Transverse colon (tissue), 4 donors: ENCODE measurements around the gene SPPL3. TPM values are rescaled to one million over a fixed set of nuclear protein-coding genes. Genes with fewer than 3 reads are reported as not detected.

Experiments used
- DNase-seq: peaks from one replicate; pipeline ENCODE4 v3.0.0-alpha.2; 2019
- H3K27ac ChIP-seq, 4 donors: fragments of 200-600 bp; sonication (generic); 2 replicates each; pipeline ENCODE4 v1.5.1; 2016 to 2018; ENCODE audit warnings: inconsistent platforms in 4 of 4
- H3K27me3 ChIP-seq: fragments of 200-600 bp; sonication (generic); 2 replicates; pipeline ENCODE4 v1.5.1; 2017; ENCODE audit warnings: inconsistent platforms
- H3K36me3 ChIP-seq, 4 donors: fragments of 200-600 bp; sonication (generic); 2 replicates each; pipeline ENCODE4 v1.5.1; 2017 to 2019; ENCODE audit warnings: inconsistent platforms in 4 of 4
- H3K4me1 ChIP-seq, 4 donors: fragments of 200-600 bp; sonication (generic); 2 replicates each; pipeline ENCODE4 v1.5.1; 2017 to 2020; ENCODE audit warnings: inconsistent platforms in 4 of 4
- H3K4me3 ChIP-seq, 4 donors: fragments of 200-600 bp; sonication (generic); 1 replicate in 1 of 4; 2 replicates in 3 of 4; pipeline versions ENCODE4 v1.5.1 to v1.6.1; 2017 to 2019; ENCODE audit warnings: inconsistent platforms in 4 of 4
- H3K9me3 ChIP-seq, 2 donors: fragments of 200-600 bp; sonication (generic); 2 replicates each; pipeline ENCODE4 v1.5.1; 2017 to 2019; ENCODE audit warnings: inconsistent platforms in 2 of 2
- CTCF ChIP-seq, 5 experiments: fragments of 200-600 bp in 3 of 5; fragments of 450-650 bp in 2 of 5; sonication (generic) in 3 of 5; IDR thresholded peaks; 1 replicate in 2 of 5; 2 replicates in 3 of 5; pipeline ENCODE4 v1.5.1; 2016 to 2017; ENCODE audit warnings: antibody characterized with exemption in 5 of 5, inconsistent platforms in 3 of 5, mild to moderate bottlenecking in 2 of 5, moderate library complexity in 1 of 5
- EP300 ChIP-seq: sonication (generic); formaldehyde crosslinking; IDR thresholded peaks from one replicate; pipeline ENCODE4 v1.6.1; 2017; ENCODE audit warnings: antibody characterized with exemption, low read depth
- POLR2A ChIP-seq: fragments of 450-650 bp; IDR thresholded peaks from one replicate; pipeline ENCODE4 v1.6.1; 2016; ENCODE audit warnings: antibody characterized with exemption, mild to moderate bottlenecking, moderate library complexity
- POLR2AphosphoS5 ChIP-seq, 3 donors: sonication (generic); formaldehyde crosslinking; IDR thresholded peaks; one replicate each; pipeline ENCODE4 v1.6.1; 2016; ENCODE audit warnings: antibody characterized with exemption in 3 of 3
- WGBS, 2 donors: methylation state at CpG; one replicate each; pipeline ENCODE4 v1.1.5; 2018; ENCODE audit warnings: low coverage in 1 of 2; 5-methylcytosine and 5-hydroxymethylcytosine counted together
- in situ Hi-C, 4 donors: fragments of 200-750 bp; cut with MboI; loops; one replicate each; pipeline versions ENCODE4 v1.15.0 to v1.15.1; 2017; ENCODE audit warnings: low sequenced_read_pairs in 3 of 4, low pct_ligation_motif_present in 1 of 4, low pct_unique_long_range_greater_than_20kb in 1 of 4
- intact Hi-C: fragments of 100-400 bp; cut with DNase I; formaldehyde crosslinking; loops from one replicate; pipeline ENCODE4 v1.15.1; 2023; ENCODE audit warnings: low total_unique reads
- total RNA-seq, 4 donors: library from RNA; depleted of rRNA; stranded (reverse); fragments of >200 nt; gene quantifications; one replicate each; pipeline ENCODE4 v1.1.0, GENCODE V29; 2016

The SPPL3 gene
- total RNA-seq, 4 donors from 2014 or later, result 34.7 to 45.4 (median 41.6) TPM

GRCh38 chr12:120943482-120943881 is 39.3 kb upstream of the SPPL3 start:
- TF ChIP-seq CTCF (IDR thresholded peaks at IDR 0.05) (no peak), POLR2A (no peak), EP300 (no peak), POLR2AphosphoS5 (IDR thresholded peaks at IDR 0.05) (no peak)
- Histone ChIP-seq H3K27ac (no peak overlapping the region), H3K36me3 (no peaks in the 10 kb centered on the region), H3K4me1 (peaks cover 0 to 5% (median 0%) of the 10 kb centered on the region in 4 donors), H3K4me3 (no peak overlapping the region), H3K9me3 (no peaks in the 10 kb centered on the region), H3K27me3 (no peaks in the 10 kb centered on the region)
- no peak for DNase-seq
- WGBS, 2 donors, result 84 to 92% methylated on average over 2 to 3 of the region's 3 CpGs
- intact Hi-C loops (no loop called here), in situ Hi-C loops (no loop called here)

- H3K27me3 ChIP-seq, result no peaks in the 10 kb centered on the region
- H3K27ac ChIP-seq, result no peak overlapping the region
- H3K36me3 ChIP-seq, result no peaks in the 10 kb centered on the region
- peaks cover 0 to 5% (median 0%) of the 10 kb centered on the region in 4 donors for H3K4me1 ChIP-seq
- 46 to 50% methylated on average over 2 to 3 of the region's 3 CpGs for WGBS, 2 donors
- in situ Hi-C loops, result no loop called here
- intact Hi-C loops, result no loop called here
- no peak for DNase-seq
- H3K4me3 ChIP-seq, result no peak overlapping the region
- H3K9me3 ChIP-seq, result no peaks in the 10 kb centered on the region
- TF ChIP-seq POLR2AphosphoS5 (IDR thresholded peaks at IDR 0.05) (no peak), CTCF (IDR thresholded peaks at IDR 0.05) (no peak), EP300 (no peak), POLR2A (no peak)
These were observed 37.8 kb upstream of the SPPL3 start for GRCh38 chr12:120941846-120942405.

- TF ChIP-seq CTCF (IDR thresholded peaks at IDR 0.05) (no peak), POLR2A (no peak), POLR2AphosphoS5 (IDR thresholded peaks at IDR 0.05) (no peak), EP300 (no peak)
- 80 to 86% methylated on average over 1 to 4 of the region's 4 CpGs for WGBS, 2 donors
- DNase-seq, result no peak
- Histone ChIP-seq H3K36me3 (no peaks in the 10 kb centered on the region), H3K27ac (no peak overlapping the region), H3K9me3 (no peaks in the 10 kb centered on the region), H3K4me1 (peaks cover 0 to 5% (median 0%) of the 10 kb centered on the region in 4 donors), H3K27me3 (no peaks in the 10 kb centered on the region), H3K4me3 (no peak overlapping the region)
- in situ Hi-C loops, result no loop called here
- intact Hi-C loops, result no loop called here
These were observed 37.3 kb upstream of the SPPL3 start for GRCh38 chr12:120941412-120941811.

- intact Hi-C loops (no loop called here), in situ Hi-C loops (no loop called here)
- DNase-seq, result no peak
- no peaks in the 10 kb centered on the region for H3K27me3 ChIP-seq
- H3K4me3 ChIP-seq, result no peak overlapping the region
- WGBS, 2 donors, result 71 to 74% methylated on average over 4 to 5 of the region's 5 CpGs
- no peaks in the 10 kb centered on the region for H3K9me3 ChIP-seq
- H3K36me3 ChIP-seq, result no peaks in the 10 kb centered on the region
- TF ChIP-seq CTCF (IDR thresholded peaks at IDR 0.05) (no peak), POLR2AphosphoS5 (IDR thresholded peaks at IDR 0.05) (no peak), POLR2A (no peak), EP300 (no peak)
- H3K4me1 ChIP-seq, result peaks cover 0 to 5% (median 0%) of the 10 kb centered on the region in 4 donors
- H3K27ac ChIP-seq, result no peak overlapping the region
These were observed 36.6 kb upstream of the SPPL3 start for GRCh38 chr12:120940799-120941198.
